GM23248 (cell line): ENCODE measurements around the gene C10orf90. TPM values are rescaled to one million over a fixed set of nuclear protein-coding genes. Genes with fewer than 3 reads are reported as not detected.

Experiments used
- DNase-seq: peaks from one replicate; pipeline ENCODE4 v3.0.0-alpha.2; 2015
- H2AFZ ChIP-seq: fragments of 200-600 bp; sonication (generic); 2 replicates; pipeline ENCODE4 v1.6.1; 2016; ENCODE audit warnings: antibody characterized with exemption
- H3F3A ChIP-seq: fragments of 200-600 bp; sonication (generic); 2 replicates; pipeline ENCODE4 v1.6.1; 2016; ENCODE audit warnings: mild to moderate bottlenecking, antibody characterized with exemption, mixed run types; ENCODE audit not compliant: insufficient read depth
- H3K27ac ChIP-seq: fragments of 200-600 bp; sonication (generic); 2 replicates; pipeline ENCODE4 v1.5.1; 2016; ENCODE audit warnings: mild to moderate bottlenecking
- H3K27me3 ChIP-seq: fragments of 200-600 bp; sonication (generic); replicated peaks from 2 replicates; pipeline ENCODE4 v1.6.1; 2016; ENCODE audit warnings: mild to moderate bottlenecking; ENCODE audit not compliant: insufficient read depth
- H3K36me3 ChIP-seq: fragments of 200-600 bp; sonication (generic); 2 replicates; pipeline ENCODE4 v1.6.1; 2016; ENCODE audit warnings: low read depth, mild to moderate bottlenecking
- H3K4me1 ChIP-seq: fragments of 200-600 bp; sonication (generic); 2 replicates; pipeline ENCODE4 v1.6.1; 2016; ENCODE audit warnings: mild to moderate bottlenecking; ENCODE audit not compliant: insufficient read depth
- H3K4me2 ChIP-seq: fragments of 200-600 bp; sonication (generic); one replicate; pipeline ENCODE4 v1.6.1; 2016; ENCODE audit warnings: mild to moderate bottlenecking; ENCODE audit not compliant: unreplicated experiment
- H3K4me3 ChIP-seq: fragments of 200-600 bp; sonication (generic); 2 replicates; pipeline ENCODE4 v1.5.1; 2016; ENCODE audit warnings: mild to moderate bottlenecking
- H3K79me2 ChIP-seq: fragments of 200-600 bp; sonication (generic); 2 replicates; pipeline ENCODE4 v1.6.1; 2016; ENCODE audit warnings: mild to moderate bottlenecking; ENCODE audit not compliant: insufficient read depth
- H3K9ac ChIP-seq: fragments of 200-600 bp; sonication (generic); 2 replicates; pipeline ENCODE4 v1.6.1; 2016; ENCODE audit warnings: mild to moderate bottlenecking
- H3K9me2 ChIP-seq: fragments of 200-600 bp; sonication (generic); 2 replicates; pipeline ENCODE4 v1.6.1; 2016; ENCODE audit warnings: mixed run types, mild to moderate bottlenecking, moderate library complexity; ENCODE audit not compliant: insufficient read depth
- H3K9me3 ChIP-seq: fragments of 200-600 bp; sonication (generic); one replicate; pipeline ENCODE4 v1.6.1; 2017; ENCODE audit warnings: low read depth
- H4K20me1 ChIP-seq: fragments of 200-600 bp; sonication (generic); 2 replicates; pipeline ENCODE4 v1.6.0; 2016; ENCODE audit not compliant: insufficient read depth
- EZH2 ChIP-seq: fragments of 200-600 bp; sonication (generic); IDR thresholded peaks from 2 replicates; pipeline ENCODE4 v1.6.1; 2018; ENCODE audit warnings: antibody characterized with exemption, mild to moderate bottlenecking; ENCODE audit not compliant: insufficient read depth, poor library complexity, severe bottlenecking
- EZH2phosphoT487 ChIP-seq: fragments of 200-600 bp; sonication (generic); IDR thresholded peaks from 2 replicates; pipeline ENCODE4 v1.6.1; 2018; ENCODE audit warnings: antibody characterized with exemption, moderate library complexity, mild to moderate bottlenecking, low read depth; ENCODE audit not compliant: insufficient read depth
- WGBS, 2 experiments: methylation state at CpG; one replicate each; pipeline ENCODE4 v1.1.6; 2015 to 2017; ENCODE audit warnings: low lambda C conversion rate in 2 of 2, low coverage in 1 of 2; ENCODE audit errors: missing lambda C conversion rate in 2 of 2; 5-methylcytosine and 5-hydroxymethylcytosine counted together
- in situ Hi-C: fragments of 300-500 bp; cut with MboI; formaldehyde crosslinking; loops from 2 replicates; pipeline ENCODE4 v1.15.0; 2020
- polyA plus RNA-seq: library from polyadenylated mRNA; unstranded; fragments of >200 nt; fragmentation: Nextera tagmentation; extraction: Ambion mirVana; gene quantifications from 2 replicates; pipeline ENCODE4 v1.2.1, GENCODE V29; 2016
- total RNA-seq: library from RNA; depleted of rRNA; stranded (reverse); fragments of >200 nt; shearing (Covaris generic); gene quantifications from 2 replicates; pipeline ENCODE4 v1.2.3, GENCODE V29; 2014

The C10orf90 gene
- total and polyA plus RNA-seq, 2 experiments from 2014 or later, result 0.22 to 0.71 TPM

GRCh38 chr10:126452245-126452644, 218.2 kb downstream of the C10orf90 start:
- H3K9me3 ChIP-seq, result no peaks in the 10 kb centered on the region
- TF ChIP-seq EZH2phosphoT487, result no peak
- no peak for TF ChIP-seq EZH2
- H3K9me2 ChIP-seq, result no peaks in the 10 kb centered on the region
- H3K36me3 ChIP-seq, result peaks cover 3% of the 10 kb centered on the region; the same call in 1 of the 2 replicates
- no peak overlapping the region for H2AFZ ChIP-seq
- no peak overlapping the region for H3K27ac ChIP-seq
- H3F3A ChIP-seq, result no peaks in the 10 kb centered on the region
- H3K27me3 ChIP-seq, result no peaks in the 10 kb centered on the region
- no peak for DNase-seq
- WGBS, 2 experiments, result 72 to 77% methylated on average over 2 of the region's 2 CpGs
- H3K4me1 ChIP-seq, result no peaks in the 10 kb centered on the region
- H3K9ac ChIP-seq, result no peak overlapping the region
- H3K4me3 ChIP-seq, result no peak overlapping the region
- no peaks in the 10 kb centered on the region for H4K20me1 ChIP-seq
- H3K79me2 ChIP-seq, result no peaks in the 10 kb centered on the region
- in situ Hi-C loops, result no loop called here
- no peak overlapping the region for H3K4me2 ChIP-seq

- in situ Hi-C loops, result no loop called here
- H3K36me3 ChIP-seq, result peaks cover 3% of the 10 kb centered on the region; the same call in 1 of the 2 replicates
- TF ChIP-seq EZH2, result no peak
- TF ChIP-seq EZH2phosphoT487, result no peak
- no peak overlapping the region for H2AFZ ChIP-seq
- no peaks in the 10 kb centered on the region for H3K27me3 ChIP-seq
- H3K9me2 ChIP-seq, result no peaks in the 10 kb centered on the region
- H3K27ac ChIP-seq, result no peak overlapping the region
- H4K20me1 ChIP-seq, result no peaks in the 10 kb centered on the region
- H3K4me3 ChIP-seq, result no peak overlapping the region
- no peak overlapping the region for H3K9ac ChIP-seq
- 90 to 93% methylated on average over 5 of the region's 5 CpGs for WGBS, 2 experiments
- no peak overlapping the region for H3K4me2 ChIP-seq
- no peaks in the 10 kb centered on the region for H3F3A ChIP-seq
- H3K79me2 ChIP-seq, result no peaks in the 10 kb centered on the region
- H3K4me1 ChIP-seq, result no peaks in the 10 kb centered on the region
- no peak for DNase-seq
- H3K9me3 ChIP-seq, result no peaks in the 10 kb centered on the region
These were observed 222.4 kb downstream of the C10orf90 start for GRCh38 chr10:126448091-126448490.

- Histone ChIP-seq H3K4me2 (no peak overlapping the region), H3K27ac (no peak overlapping the region), H3F3A (no peaks in the 10 kb centered on the region), H3K9me2 (no peaks in the 10 kb centered on the region), H3K4me3 (no peak overlapping the region), H4K20me1 (no peaks in the 10 kb centered on the region), H3K9me3 (no peaks in the 10 kb centered on the region), H3K4me1 (no peaks in the 10 kb centered on the region), H3K9ac (no peak overlapping the region), H3K36me3 (0 out of 2 replicates have a peak, but pooled peaks cover 5% of the 10 kb centered on the region), H3K27me3 (no peaks in the 10 kb centered on the region), H3K79me2 (no peaks in the 10 kb centered on the region), H2AFZ (no peak overlapping the region)
- WGBS, 2 experiments, result 90 to 92% methylated on average over 3 of the region's 3 CpGs
- no peak for DNase-seq
- TF ChIP-seq EZH2phosphoT487 (no peak), EZH2 (no peak)
- in situ Hi-C loops, result no loop called here
These were observed 230.6 kb downstream of the C10orf90 start for GRCh38 chr10:126439942-126440341.

GRCh38 chr10:126438407-126438783, 232.1 kb downstream of the C10orf90 start:
- TF ChIP-seq EZH2 (no peak), EZH2phosphoT487 (no peak)
- 42 to 54% methylated on average over 2 of the region's 2 CpGs for WGBS, 2 experiments

More at GRCh38 chr10:126438407-126438783, 232.1 kb downstream of the C10orf90 start:
- no peaks in the 10 kb centered on the region for H3K27me3 ChIP-seq
- in situ Hi-C loops, result no loop called here
- no peaks in the 10 kb centered on the region for H3F3A ChIP-seq
- no peaks in the 10 kb centered on the region for H3K4me1 ChIP-seq
- no peaks in the 10 kb centered on the region for H3K79me2 ChIP-seq
- H3K9me2 ChIP-seq, result no peaks in the 10 kb centered on the region
- H3K27ac ChIP-seq, result no peak overlapping the region
- H3K9me3 ChIP-seq, result no peaks in the 10 kb centered on the region
- no peak for DNase-seq
- H3K36me3 ChIP-seq, result 0 out of 2 replicates have a peak, but pooled peaks cover 5% of the 10 kb centered on the region
- H3K9ac ChIP-seq, result no peak overlapping the region
- H3K4me2 ChIP-seq, result no peak overlapping the region
- H2AFZ ChIP-seq, result no peak overlapping the region
- H3K4me3 ChIP-seq, result no peak overlapping the region
- H4K20me1 ChIP-seq, result no peaks in the 10 kb centered on the region
